ENCODE results near the gene NDUFS3. TPM values are rescaled to one million over a fixed set of nuclear protein-coding genes. Genes with fewer than 3 reads are reported as not detected.

Gene NDUFS3
- total RNA-seq, 4 donors from 2014 or later: 52.0 to 73.8 (median 53.7) TPM

DNA sequence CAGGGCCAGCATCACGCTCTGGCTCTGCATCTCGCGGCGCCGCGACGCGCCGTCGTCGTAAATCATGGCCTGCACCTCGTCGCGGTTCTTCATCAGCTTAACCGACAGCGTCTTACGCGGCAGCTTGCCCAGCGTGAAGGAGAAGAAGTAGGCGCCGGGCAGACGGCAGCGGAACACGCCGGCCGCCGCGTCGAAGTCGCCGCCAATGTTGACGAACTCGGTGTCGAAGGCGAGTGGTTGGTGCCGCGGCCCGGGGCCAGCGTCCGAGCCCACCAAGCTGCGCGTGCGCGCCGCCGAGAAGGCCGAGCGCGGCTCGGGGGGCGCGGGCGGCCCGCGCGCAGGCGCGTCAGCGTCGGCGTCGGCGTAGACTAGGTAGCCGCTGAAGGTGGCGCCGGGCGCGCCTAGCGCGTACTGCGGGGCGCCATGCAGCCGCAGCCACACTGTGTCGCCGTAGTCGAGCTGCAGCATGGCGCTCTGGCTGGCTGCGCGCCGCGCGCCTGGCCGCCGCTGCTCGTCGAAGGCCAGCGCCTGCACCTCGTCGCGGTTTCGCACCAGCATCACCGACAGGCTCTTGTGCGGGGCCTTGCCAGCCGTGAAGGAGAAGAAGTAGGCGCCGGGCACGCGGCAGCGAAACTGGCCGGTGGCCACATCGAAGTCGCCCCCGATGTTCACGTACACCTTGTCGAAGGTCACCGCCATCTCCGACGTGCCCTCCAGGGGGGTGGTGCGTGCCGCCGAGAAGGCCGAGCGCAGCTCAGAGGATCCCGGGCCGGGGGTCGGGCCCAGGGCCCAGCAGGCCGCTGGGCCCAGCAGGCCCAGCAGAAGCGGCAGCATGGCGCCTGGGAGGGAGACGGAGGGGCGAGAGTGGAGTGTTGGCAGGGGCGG lies 11.3 kb downstream of the NDUFS3 start:
- no peak for TF ChIP-seq CTCF (IDR thresholded peaks at IDR 0.05; ENCODE audit: low read depth)

- TF ChIP-seq CTCF (IDR thresholded peaks at IDR 0.05; ENCODE audit: low read depth): no peak
Measured at GRCh38 chr11:47591764-47592163, 12.9 kb downstream of the NDUFS3 start.

DNA sequence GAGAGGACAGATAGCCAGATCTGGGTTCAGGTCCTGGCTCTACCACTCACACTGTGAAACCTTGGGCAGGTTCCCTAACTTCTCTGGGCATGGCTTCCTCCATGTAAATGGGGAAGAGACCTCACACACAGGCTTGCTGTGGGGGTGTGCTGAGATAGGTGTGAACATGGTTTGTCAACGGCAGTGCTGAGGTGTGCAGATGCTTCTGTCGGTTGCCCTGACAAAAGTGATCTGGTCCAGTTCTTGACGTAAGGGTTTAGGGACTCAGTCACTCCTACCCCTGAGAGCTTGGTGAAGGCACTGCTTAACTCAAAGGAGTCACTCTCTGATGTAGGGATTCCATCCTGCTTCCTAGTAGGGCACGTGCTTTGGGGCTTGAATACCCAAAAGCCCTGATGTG lies 13.4 kb downstream of the NDUFS3 start:
- no peak for TF ChIP-seq CTCF (IDR thresholded peaks at IDR 0.05; ENCODE audit: low read depth)

GRCh38 chr11:47592970-47593369 lies 14.1 kb downstream of the NDUFS3 start:
- no peak for TF ChIP-seq CTCF (IDR thresholded peaks at IDR 0.05; ENCODE audit: low read depth)

DNA sequence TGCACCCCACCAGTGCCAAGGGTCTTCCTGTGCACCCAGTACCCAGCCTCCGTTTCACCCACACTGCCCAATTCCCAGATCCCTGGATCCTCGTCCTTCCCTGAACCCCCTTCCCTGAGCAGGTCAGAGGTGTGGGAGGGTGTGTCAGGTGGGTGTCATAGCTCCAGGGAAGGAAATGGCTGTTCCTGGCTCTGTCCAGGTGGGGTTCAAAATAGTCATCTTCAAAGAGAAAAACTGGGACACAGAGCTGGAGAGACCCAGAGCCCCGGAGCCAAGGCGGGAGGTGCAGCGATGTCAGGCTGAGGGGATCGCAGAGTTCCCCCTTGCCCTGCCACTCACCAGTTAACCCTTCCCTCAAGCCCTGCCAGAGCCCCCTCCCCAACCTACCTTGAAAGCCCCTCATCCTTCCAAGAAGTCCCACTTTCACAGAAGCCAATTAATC lies 14.6 kb downstream of the NDUFS3 start:
- TF ChIP-seq CTCF (IDR thresholded peaks at IDR 0.05; ENCODE audit: low read depth): no peak

GRCh38 chr11:47593934-47594855 lies 15.3 kb downstream of the NDUFS3 start, which contains the start of gene C1QTNF4:
Gene C1QTNF4, minus strand, starts transcription at chr11:47594411. Its CDS starts 3,601 bp downstream, at chr11:47590810.
- no peak for TF ChIP-seq CTCF (IDR thresholded peaks at IDR 0.05; ENCODE audit: low read depth)

- no peak for TF ChIP-seq CTCF (IDR thresholded peaks at IDR 0.05; ENCODE audit: low read depth)
Measured at GRCh38 chr11:47595029-47595428, 16.2 kb downstream of the NDUFS3 start.
